ENCODE measurements around the gene CAMK2D. TPM values are rescaled to one million over a fixed set of nuclear protein-coding genes. Genes with fewer than 3 reads are reported as not detected.
A peak's percentile ranks its signal among the peaks of the same experiment; 100 is the strongest.

CAMK2D gene
- total RNA-seq, 2 experiments from 2014 or later: 104 to 120 TPM

DNA sequence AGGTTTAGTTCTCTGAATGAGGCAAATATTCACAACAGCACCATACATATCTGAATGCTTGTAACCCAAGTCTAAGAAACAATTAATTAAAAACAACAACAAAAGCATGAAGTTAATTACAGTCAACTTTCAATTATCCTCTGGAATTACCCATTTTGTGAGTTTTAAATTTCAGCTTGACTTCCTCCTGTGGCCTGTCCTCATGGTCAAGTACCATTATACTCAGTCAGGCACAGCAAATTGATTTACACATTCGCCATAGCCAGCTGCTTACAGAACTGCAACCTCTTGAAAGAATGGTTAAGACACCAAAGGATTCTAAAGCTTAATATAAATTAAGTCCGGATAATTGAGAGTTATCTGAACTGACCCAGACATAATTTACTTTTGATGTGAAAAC, 306.5 kb downstream of the CAMK2D start:
- H2AFZ ChIP-seq (ENCODE audit: low read length): no peak overlapping the region
- ChIA-PET POLR2A (interaction anchor here (0.7 to 1.0 kb wide), 5 partner anchors 13 to 377 kb away, joined by 3 to 4 read pairs (median 3); no protein-coding TSS in a partner anchor), CTCF (ENCODE audit: unreplicated experiment) (no interaction called here)
- no TSS peak for BruUV-seq (replicated peaks)
- TF ChIP-seq, protein P1, sequence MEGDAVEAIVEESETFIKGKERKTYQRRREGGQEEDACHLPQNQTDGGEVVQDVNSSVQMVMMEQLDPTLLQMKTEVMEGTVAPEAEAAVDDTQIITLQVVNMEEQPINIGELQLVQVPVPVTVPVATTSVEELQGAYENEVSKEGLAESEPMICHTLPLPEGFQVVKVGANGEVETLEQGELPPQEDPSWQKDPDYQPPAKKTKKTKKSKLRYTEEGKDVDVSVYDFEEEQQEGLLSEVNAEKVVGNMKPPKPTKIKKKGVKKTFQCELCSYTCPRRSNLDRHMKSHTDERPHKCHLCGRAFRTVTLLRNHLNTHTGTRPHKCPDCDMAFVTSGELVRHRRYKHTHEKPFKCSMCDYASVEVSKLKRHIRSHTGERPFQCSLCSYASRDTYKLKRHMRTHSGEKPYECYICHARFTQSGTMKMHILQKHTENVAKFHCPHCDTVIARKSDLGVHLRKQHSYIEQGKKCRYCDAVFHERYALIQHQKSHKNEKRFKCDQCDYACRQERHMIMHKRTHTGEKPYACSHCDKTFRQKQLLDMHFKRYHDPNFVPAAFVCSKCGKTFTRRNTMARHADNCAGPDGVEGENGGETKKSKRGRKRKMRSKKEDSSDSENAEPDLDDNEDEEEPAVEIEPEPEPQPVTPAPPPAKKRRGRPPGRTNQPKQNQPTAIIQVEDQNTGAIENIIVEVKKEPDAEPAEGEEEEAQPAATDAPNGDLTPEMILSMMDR (conservative IDR thresholded peaks at IDR 0.05; ENCODE audit: low read length): no peak
- no peak for TF ChIP-seq EZH2phosphoT487 (IDR thresholded peaks at IDR 0.05; ENCODE audit: borderline replicate concordance, low read depth, low read length)
- no peak for DNase-seq (ENCODE audit: low spot score)
- no peak overlapping the region for H3K27ac ChIP-seq (ENCODE audit: low read depth, low read length, poor library complexity, severe bottlenecking)
- no peaks in the 10 kb centered on the region for H3K79me2 ChIP-seq (ENCODE audit: insufficient read depth, low read depth, low read length)
- no peaks in the 10 kb centered on the region for H4K20me1 ChIP-seq (ENCODE audit: insufficient read depth, low read length)
- H3K4me2 ChIP-seq (ENCODE audit: low read length): no peak overlapping the region
- H3K36me3 ChIP-seq (ENCODE audit: insufficient read depth, low read length): peaks cover 94% of the 10 kb centered on the region
- H3K9me3 ChIP-seq (ENCODE audit: low read length): no peaks in the 10 kb centered on the region
- H3K9me2 ChIP-seq (ENCODE audit: insufficient read depth, low read length): no peaks in the 10 kb centered on the region
- H3K4me1 ChIP-seq (ENCODE audit: insufficient read depth, low read length, poor library complexity, severe bottlenecking): peaks cover 13% of the 10 kb centered on the region
- H3K4me3 ChIP-seq (ENCODE audit: low read depth, low read length, poor library complexity, severe bottlenecking): no peak overlapping the region
- intact Hi-C loops (cut with micrococcal nuclease; ENCODE audit: unreplicated experiment): no loop called here

DNA sequence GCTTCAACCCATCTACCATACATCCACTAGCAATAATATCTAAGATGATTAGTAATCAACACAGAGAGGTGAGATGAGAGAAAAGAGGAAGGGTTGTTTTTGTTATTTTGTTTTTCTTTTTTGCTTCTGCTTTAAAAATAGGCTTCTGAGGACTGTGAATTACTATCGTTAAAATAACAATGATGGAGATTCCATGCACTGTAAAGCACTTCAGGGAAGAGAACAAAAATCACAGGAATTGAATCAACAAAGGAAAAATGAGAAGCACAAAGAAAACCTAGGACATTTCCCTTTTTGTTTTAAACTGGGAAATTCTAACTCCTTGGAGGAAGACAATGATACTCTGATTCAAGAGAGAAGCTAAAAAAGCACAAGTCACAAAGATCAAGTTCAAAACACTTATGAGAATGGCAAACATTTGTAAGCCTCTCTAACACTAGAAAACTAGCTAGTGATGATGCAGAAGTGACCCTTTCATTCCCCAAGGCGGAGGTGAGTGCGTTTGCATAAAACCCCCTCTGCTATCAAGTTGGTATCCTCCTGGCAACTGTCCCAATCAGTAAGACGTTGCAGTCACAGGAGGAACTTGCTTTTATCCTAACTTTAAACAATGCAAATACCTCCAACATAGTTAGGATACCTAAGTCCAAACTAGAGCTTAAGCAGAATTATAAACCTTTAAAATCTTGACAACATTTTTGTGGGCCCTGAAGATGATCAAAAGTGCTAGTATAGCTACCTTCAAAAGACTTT, 308.5 kb downstream of the CAMK2D start:
- Histone ChIP-seq H2AFZ (ENCODE audit: low read length) (no peak overlapping the region), H3K4me2 (ENCODE audit: low read length) (peak overlapping the region; percentile 31), H3K4me1 (ENCODE audit: insufficient read depth, low read length, poor library complexity, severe bottlenecking) (peaks cover 13% of the 10 kb centered on the region), H3K9me2 (ENCODE audit: insufficient read depth, low read length) (no peaks in the 10 kb centered on the region), H3K36me3 (ENCODE audit: insufficient read depth, low read length) (peaks cover 74% of the 10 kb centered on the region), H3K79me2 (ENCODE audit: insufficient read depth, low read depth, low read length) (no peaks in the 10 kb centered on the region), H3K9me3 (ENCODE audit: low read length) (no peaks in the 10 kb centered on the region), H4K20me1 (ENCODE audit: insufficient read depth, low read length) (no peaks in the 10 kb centered on the region), H3K4me3 (ENCODE audit: low read depth, low read length, poor library complexity, severe bottlenecking) (no peak overlapping the region), H3K27ac (ENCODE audit: low read depth, low read length, poor library complexity, severe bottlenecking) (peak overlapping the region; percentile 2)
- intact Hi-C loops (cut with micrococcal nuclease; ENCODE audit: unreplicated experiment): no loop called here
- TF ChIP-seq EZH2phosphoT487 (IDR thresholded peaks at IDR 0.05; ENCODE audit: borderline replicate concordance, low read depth, low read length): no peak
- TF ChIP-seq, protein P1 (conservative IDR thresholded peaks at IDR 0.05; ENCODE audit: low read length): no peak
- CTCF ChIA-PET (ENCODE audit: unreplicated experiment): no interaction called here
- peak; percentile 44 for DNase-seq (ENCODE audit: low spot score)
- BruUV-seq (replicated peaks): no TSS peak
- POLR2A ChIA-PET: interaction anchor here (0.7 to 0.8 kb wide), 2 partner anchors 27 to 31 kb away, joined by 3 read pairs; no protein-coding TSS in a partner anchor

DNA sequence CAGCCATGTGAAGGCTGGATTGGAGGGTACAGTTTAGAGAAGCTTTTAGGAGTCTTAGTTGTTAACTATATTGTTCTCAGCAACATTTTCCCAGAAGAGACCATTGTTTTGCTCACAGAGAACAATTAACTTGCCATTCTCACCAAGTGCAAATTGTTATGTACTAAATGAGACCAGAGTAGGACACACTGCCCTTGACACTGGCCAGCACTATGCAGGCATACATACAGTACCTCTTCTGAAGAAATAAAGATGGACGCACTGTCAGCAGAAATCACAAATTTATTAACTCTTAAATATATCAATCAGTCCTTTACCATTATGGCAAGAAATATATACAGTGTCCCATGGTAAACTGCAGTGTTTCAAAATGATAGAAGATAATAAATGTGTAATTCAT, 309.4 kb downstream of the CAMK2D start:
- Histone ChIP-seq H3K9me2 (ENCODE audit: insufficient read depth, low read length) (no peaks in the 10 kb centered on the region), H2AFZ (ENCODE audit: low read length) (no peak overlapping the region), H3K36me3 (ENCODE audit: insufficient read depth, low read length) (peaks cover 65% of the 10 kb centered on the region), H3K9me3 (ENCODE audit: low read length) (no peaks in the 10 kb centered on the region), H3K4me1 (ENCODE audit: insufficient read depth, low read length, poor library complexity, severe bottlenecking) (peaks cover 13% of the 10 kb centered on the region), H4K20me1 (ENCODE audit: insufficient read depth, low read length) (no peaks in the 10 kb centered on the region), H3K27ac (ENCODE audit: low read depth, low read length, poor library complexity, severe bottlenecking) (no peak overlapping the region), H3K4me3 (ENCODE audit: low read depth, low read length, poor library complexity, severe bottlenecking) (no peak overlapping the region), H3K4me2 (ENCODE audit: low read length) (no peak overlapping the region), H3K79me2 (ENCODE audit: insufficient read depth, low read depth, low read length) (no peaks in the 10 kb centered on the region)
- DNase-seq (ENCODE audit: low spot score): no peak
- intact Hi-C loops (cut with micrococcal nuclease; ENCODE audit: unreplicated experiment): no loop called here
- no TSS peak for BruUV-seq (replicated peaks)
- ChIA-PET CTCF (ENCODE audit: unreplicated experiment) (no interaction called here), POLR2A (interaction anchor here (0.6 to 0.7 kb wide), 2 partner anchors 269 to 1271 kb away, joined by 3 read pairs; no protein-coding TSS in a partner anchor)
- TF ChIP-seq, protein P1 (conservative IDR thresholded peaks at IDR 0.05; ENCODE audit: low read length): no peak
- TF ChIP-seq EZH2phosphoT487 (IDR thresholded peaks at IDR 0.05; ENCODE audit: borderline replicate concordance, low read depth, low read length): no peak

Measured in OCI-LY7 (cell line).